Omental fat pad (tissue), 4 donors: ENCODE results near the gene PMIS2. TPM values are rescaled to one million over a fixed set of nuclear protein-coding genes. Genes with fewer than 3 reads are reported as not detected.

Experiments used
- ATAC-seq: fragments of 150-250 bp; one replicate; pipeline ENCODE4 v1.9.1; 2016; ENCODE audit warnings: mild to moderate bottlenecking, moderate library complexity; ENCODE audit not compliant: low FRiP score
- DNase-seq: peaks from one replicate; pipeline ENCODE4 v3.0.0-alpha.2; 2019; ENCODE audit warnings: low spot score
- total RNA-seq, 4 donors: library from RNA; depleted of rRNA; stranded (reverse); fragments of >200 nt; gene quantifications; one replicate each; pipeline ENCODE4 v1.1.0, GENCODE V29; 2016
- TF ChIP-seq, protein P1 (sequence below), 3 donors: fragments of 450-650 bp; IDR thresholded peaks; one replicate each; pipeline ENCODE4 v1.5.1; 2016 to 2017; ENCODE audit warnings: antibody characterized with exemption in 3 of 3, mild to moderate bottlenecking in 3 of 3, moderate library complexity in 2 of 3

The PMIS2 gene
- total RNA-seq, 4 donors from 2014 or later, result not detected

DNA sequence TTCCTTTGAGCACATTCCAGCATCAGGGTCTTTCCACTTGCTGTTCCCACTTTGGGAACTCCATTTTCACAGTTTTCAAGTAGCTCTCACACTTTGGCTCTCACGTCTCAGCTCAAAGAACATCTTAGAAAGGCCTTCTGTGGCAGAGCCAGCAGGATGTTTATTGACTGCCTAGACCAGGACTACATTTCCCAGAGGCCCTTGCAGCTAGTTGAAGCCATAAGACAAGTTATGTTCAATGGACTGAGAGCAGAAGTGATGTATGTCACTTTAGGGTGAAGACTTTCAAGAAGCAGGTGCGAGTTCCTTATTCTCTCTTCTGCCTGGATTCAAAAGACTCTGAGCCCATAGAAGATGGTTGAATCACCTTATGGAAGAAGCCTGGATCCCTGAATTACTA, 22.3 kb downstream of the PMIS2 start:
- ATAC-seq, result no peak
- TF ChIP-seq, protein P1, sequence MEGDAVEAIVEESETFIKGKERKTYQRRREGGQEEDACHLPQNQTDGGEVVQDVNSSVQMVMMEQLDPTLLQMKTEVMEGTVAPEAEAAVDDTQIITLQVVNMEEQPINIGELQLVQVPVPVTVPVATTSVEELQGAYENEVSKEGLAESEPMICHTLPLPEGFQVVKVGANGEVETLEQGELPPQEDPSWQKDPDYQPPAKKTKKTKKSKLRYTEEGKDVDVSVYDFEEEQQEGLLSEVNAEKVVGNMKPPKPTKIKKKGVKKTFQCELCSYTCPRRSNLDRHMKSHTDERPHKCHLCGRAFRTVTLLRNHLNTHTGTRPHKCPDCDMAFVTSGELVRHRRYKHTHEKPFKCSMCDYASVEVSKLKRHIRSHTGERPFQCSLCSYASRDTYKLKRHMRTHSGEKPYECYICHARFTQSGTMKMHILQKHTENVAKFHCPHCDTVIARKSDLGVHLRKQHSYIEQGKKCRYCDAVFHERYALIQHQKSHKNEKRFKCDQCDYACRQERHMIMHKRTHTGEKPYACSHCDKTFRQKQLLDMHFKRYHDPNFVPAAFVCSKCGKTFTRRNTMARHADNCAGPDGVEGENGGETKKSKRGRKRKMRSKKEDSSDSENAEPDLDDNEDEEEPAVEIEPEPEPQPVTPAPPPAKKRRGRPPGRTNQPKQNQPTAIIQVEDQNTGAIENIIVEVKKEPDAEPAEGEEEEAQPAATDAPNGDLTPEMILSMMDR (IDR thresholded peaks at IDR 0.05), result no peak
- DNase-seq, result no peak

DNA sequence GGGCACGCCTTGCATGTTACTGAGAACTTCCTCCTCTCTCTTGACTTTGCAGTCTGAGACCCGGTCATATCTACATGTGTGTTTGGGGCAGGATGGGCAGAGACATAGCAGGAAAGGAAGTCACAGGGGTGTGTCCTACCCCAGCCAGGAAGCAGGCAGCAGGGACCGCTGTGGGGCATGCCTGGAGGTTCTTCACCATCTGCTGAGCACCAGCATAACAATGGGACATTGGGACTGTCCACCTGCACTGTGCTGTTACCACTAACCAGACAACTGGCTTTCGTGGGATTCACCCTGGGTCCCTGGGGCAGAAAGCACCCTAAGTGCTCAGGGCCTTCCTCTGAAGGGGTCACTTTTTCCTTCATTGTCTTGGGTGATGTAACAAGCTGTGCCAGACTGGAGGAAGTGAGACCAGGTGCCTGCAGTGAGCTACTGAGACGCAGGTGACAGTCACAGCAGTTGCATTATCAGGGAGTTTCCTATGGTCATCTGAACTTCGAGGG, 23.9 kb downstream of the PMIS2 start:
- ATAC-seq (no peak), DNase-seq (no peak)
- TF ChIP-seq, protein P1 (IDR thresholded peaks at IDR 0.05), result no peak

DNA sequence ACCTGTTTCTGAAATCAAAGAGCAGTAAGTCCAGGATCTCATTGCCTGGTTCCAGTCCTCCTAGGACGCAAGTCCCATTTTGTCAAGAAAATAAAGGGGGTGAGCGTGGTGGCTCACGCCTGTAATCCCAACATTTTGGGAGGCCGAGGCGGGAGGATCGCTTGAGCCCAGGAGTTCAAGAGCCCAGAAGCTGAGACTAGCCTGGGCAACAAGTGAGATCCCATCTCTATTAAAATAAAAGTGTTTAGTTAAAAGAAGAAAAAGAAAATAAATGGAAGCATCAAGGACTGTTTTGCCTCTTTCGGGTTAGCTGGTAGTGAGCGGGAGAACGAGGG, 26.2 kb downstream of the PMIS2 start:
- ATAC-seq (no peak), DNase-seq (no peak)

DNA sequence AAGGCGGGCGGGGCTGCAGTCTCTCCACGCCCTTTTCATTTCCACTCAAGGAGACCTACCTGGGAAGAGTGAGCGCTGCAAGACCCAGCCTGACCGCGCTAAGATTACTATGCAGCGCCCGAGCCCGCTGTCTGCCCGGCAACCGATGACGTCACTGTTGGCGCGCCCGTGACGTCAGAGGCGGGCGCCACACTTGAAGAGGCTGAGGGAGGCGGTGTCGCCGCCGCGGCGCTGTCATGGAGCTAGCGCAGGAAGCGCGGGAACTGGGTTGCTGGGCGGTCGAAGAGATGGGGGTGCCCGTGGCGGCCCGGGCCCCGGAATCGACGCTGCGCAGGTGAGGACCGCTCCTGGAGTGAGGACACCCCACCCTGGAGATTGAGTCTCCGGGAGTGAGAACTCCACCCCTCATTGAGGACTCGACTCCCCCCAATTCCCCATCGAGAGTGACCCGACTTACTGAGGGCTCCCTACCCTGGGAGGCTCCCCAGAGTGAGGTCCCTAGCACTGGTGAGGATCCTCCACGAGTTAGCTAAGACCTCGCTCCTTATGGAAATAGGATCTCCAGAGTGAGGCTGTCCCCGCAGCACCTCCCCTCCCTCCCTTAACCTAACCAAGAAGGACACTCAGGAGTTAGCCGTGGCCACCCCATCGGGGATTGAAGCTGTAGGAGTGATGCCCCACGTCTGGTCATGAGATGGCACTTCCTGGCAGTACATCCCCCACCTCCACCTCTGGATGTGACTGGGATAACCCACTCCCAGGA, 26.8 kb downstream of the PMIS2 start, which contains the start of gene HAUS5:
Gene HAUS5, plus strand, starts transcription at position 177 of the 763 bp plus-strand sequence. Its CDS starts 60 bp downstream, at position 237.
- TF ChIP-seq, protein P1 (IDR thresholded peaks at IDR 0.05), result no peak
- DNase-seq (peak; percentile 95), ATAC-seq (peak; percentile 96)

More for the DNA sequence above, 26.2 kb downstream of the PMIS2 start:
- TF ChIP-seq, protein P1 (IDR thresholded peaks at IDR 0.05), result no peak

DNA sequence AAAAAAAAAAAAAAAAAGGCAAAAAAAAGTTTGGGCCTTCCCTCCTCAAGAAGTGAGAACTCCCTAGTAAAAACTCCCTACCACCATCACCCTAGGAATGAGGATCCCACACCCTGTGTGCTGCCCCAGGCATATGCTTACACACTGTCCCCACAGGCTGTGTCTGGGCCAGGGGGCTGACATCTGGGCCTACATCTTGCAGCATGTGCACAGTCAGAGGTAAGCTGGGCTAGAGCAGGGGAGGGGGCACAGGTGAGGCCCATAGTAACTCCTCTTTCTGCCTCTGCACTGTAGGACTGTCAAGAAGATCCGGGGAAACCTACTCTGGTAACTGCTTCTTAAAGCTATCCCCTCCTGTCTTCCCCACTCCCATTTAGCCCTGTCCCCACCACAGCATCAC, 27.6 kb downstream of the PMIS2 start:
- DNase-seq, result no peak
- ATAC-seq, result no peak
- TF ChIP-seq, protein P1 (IDR thresholded peaks at IDR 0.05), result no peak

DNA sequence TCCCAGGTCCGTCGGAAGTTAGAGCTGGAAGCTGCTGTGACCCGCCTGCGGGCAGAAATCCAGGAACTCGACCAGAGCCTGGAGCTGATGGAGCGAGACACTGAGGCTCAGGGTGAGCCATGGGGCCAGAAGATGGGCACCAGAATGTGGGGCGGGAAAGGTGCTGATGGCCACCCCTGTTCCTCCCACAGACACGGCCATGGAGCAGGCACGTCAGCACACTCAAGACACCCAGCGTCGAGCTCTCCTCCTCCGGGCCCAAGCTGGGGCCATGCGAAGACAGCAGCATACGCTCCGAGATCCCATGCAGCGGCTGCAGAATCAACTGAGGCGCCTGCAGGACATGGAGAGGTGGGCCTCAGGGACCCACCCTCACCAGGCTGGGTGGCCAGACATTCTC, 29.1 kb downstream of the PMIS2 start:
- ATAC-seq, result no peak
- TF ChIP-seq, protein P1 (IDR thresholded peaks at IDR 0.05), result no peak
- no peak for DNase-seq

DNA sequence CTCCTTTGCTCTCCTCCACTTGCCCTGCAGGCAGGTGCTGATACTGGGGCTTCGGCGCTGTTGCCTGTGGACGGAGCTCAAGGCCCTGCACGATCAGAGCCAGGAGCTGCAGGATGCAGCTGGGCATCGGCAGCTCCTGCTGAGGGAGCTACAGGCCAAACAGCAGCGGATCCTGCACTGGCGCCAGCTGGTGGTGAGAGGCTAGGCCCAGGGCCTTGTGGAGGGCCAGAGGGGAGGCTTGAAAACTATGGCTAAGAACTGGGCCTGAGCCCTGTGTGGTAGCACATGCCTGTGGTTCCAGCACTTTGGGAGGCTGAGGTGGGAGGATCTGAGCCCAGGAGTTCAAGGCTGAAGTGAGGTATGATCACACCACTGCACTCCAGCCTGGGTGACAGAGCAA, 32.9 kb downstream of the PMIS2 start:
- DNase-seq (no peak), ATAC-seq (no peak)
- TF ChIP-seq, protein P1 (IDR thresholded peaks at IDR 0.05), result no peak
